Left renal pelvis (tissue), 4 donors: Measurements from ENCODE around the gene VLDLR. TPM values are rescaled to one million over a fixed set of nuclear protein-coding genes. Genes with fewer than 3 reads are reported as not detected.

Source experiments
- DNase-seq, 4 donors: peaks; one replicate each; pipeline ENCODE4 v3.0.0-alpha.2; 2013; ENCODE audit warnings: low read depth in 4 of 4, low spot score in 3 of 4
- polyA plus RNA-seq, 4 donors: library from polyadenylated mRNA; unstranded; fragments of 120-200 nt; gene quantifications; one replicate each; pipeline ENCODE4 v1.2.1, GENCODE V29; 2013; ENCODE audit not compliant: insufficient read length in 4 of 4

VLDLR gene
- polyA plus RNA-seq, 4 donors: 31.6 to 61.4 (median 40.2) TPM

- peak; percentile 42 to 63 (median 57) for DNase-seq
Measured at GRCh38 chr9:2620919-2621721, 467 bp upstream of the VLDLR start.

GRCh38 chr9:2622461-2623287 lies 1.1 kb downstream of the VLDLR start:
- peak in 2 of 4 donors; percentile 40 to 41 for DNase-seq

GRCh38 chr9:2623288-2624050 lies 1.9 kb downstream of the VLDLR start:
- DNase-seq: peak; percentile 42 to 54 (median 44)

- DNase-seq: no peak
Measured at GRCh38 chr9:2624051-2624682, 2.6 kb downstream of the VLDLR start.

- no peak for DNase-seq
Measured at GRCh38 chr9:2625427-2625826, 3.8 kb downstream of the VLDLR start.

- no peak for DNase-seq
Measured at GRCh38 chr9:2628919-2629318, 7.3 kb downstream of the VLDLR start.

GRCh38 chr9:2630158-2630557 lies 8.6 kb downstream of the VLDLR start:
- no peak for DNase-seq

- DNase-seq: no peak
Measured at GRCh38 chr9:2631263-2631662, 9.7 kb downstream of the VLDLR start.

GRCh38 chr9:2634153-2634552 lies 12.6 kb downstream of the VLDLR start:
- DNase-seq: no peak

- DNase-seq: no peak
Measured at GRCh38 chr9:2634818-2635217, 13.2 kb downstream of the VLDLR start.

- DNase-seq: no peak
Measured at GRCh38 chr9:2635922-2636321, 14.3 kb downstream of the VLDLR start.

- no peak for DNase-seq
Measured at GRCh38 chr9:2637390-2637789, 15.8 kb downstream of the VLDLR start.

- DNase-seq: no peak
Measured at GRCh38 chr9:2638871-2639673, 17.5 kb downstream of the VLDLR start.

- DNase-seq: no peak
Measured at GRCh38 chr9:2639786-2640185, 18.2 kb downstream of the VLDLR start.

GRCh38 chr9:2640570-2640969 lies 19.0 kb downstream of the VLDLR start:
- no peak for DNase-seq

GRCh38 chr9:2641033-2641432 lies 19.4 kb downstream of the VLDLR start:
- DNase-seq: no peak

GRCh38 chr9:2642068-2642467 lies 20.5 kb downstream of the VLDLR start:
- DNase-seq: no peak

- no peak for DNase-seq
Measured at GRCh38 chr9:2645569-2645968, 24.0 kb downstream of the VLDLR start.

- DNase-seq: no peak
Measured at GRCh38 chr9:2655411-2655901, 33.9 kb downstream of the VLDLR start.

- no peak for DNase-seq
Measured at GRCh38 chr9:2657427-2657826, 35.8 kb downstream of the VLDLR start.
